HK-2 (cell line): Measurements from ENCODE around the gene ABCB1.
A peak's percentile ranks its signal among the peaks of the same experiment; 100 is the strongest.
"Not testable (repeated sequence)": the region's sequence is repeated elsewhere in the genome, so short reads cannot be mapped to it uniquely, and the experiment has no call there.

Source experiments
- DNase-seq: peaks from one replicate; pipeline ENCODE4 v3.0.0-alpha.2; 2018; ENCODE audit not compliant: unreplicated experiment

ABCB1 gene

GRCh38 chr7:87575521-87575920 lies 25.2 kb downstream of the ABCB1 start:
- DNase-seq, result no peak

DNA sequence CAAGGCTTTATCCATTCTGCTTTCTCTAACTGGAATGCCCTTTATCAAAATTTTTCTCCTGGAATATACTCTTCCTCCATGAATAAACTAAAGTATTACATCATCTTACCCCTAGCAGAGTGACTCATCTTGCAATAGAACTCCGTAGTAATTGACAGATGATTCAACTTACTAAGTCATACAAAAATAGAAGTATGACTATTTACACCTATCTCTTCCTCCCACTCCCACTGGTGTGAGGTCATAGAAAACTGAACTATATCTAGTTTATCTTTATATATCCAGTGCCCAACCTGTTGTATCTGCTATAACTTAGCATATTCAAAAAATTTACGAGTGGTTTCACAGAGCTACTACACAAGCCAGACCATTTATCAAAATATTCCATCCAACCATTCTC lies 26.1 kb downstream of the ABCB1 start:
- DNase-seq, result no peak

- DNase-seq, result not testable (repeated sequence)
Observed at GRCh38 chr7:87572513-87572912, 28.2 kb downstream of the ABCB1 start.

DNA sequence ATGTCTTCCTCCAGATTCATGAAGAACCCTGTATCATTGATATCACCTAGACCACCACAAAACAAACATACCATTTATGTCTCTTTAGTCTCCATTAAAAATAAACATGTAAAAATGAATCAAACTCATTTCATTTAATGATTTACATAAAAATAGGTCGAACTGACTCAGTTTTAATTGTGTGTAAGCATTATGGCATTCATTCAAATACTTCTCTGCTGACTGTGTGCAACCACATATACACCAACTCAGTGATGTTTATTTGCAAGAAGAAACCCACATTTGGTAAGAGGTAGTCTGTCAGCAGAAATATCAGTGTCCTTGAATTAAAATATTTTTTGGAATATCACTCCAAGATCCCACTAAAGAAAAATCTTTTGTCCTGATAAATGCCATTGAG lies 30.5 kb downstream of the ABCB1 start:
- no peak for DNase-seq

- DNase-seq, result no peak
Observed at GRCh38 chr7:87567052-87567451, 33.6 kb downstream of the ABCB1 start.

DNA sequence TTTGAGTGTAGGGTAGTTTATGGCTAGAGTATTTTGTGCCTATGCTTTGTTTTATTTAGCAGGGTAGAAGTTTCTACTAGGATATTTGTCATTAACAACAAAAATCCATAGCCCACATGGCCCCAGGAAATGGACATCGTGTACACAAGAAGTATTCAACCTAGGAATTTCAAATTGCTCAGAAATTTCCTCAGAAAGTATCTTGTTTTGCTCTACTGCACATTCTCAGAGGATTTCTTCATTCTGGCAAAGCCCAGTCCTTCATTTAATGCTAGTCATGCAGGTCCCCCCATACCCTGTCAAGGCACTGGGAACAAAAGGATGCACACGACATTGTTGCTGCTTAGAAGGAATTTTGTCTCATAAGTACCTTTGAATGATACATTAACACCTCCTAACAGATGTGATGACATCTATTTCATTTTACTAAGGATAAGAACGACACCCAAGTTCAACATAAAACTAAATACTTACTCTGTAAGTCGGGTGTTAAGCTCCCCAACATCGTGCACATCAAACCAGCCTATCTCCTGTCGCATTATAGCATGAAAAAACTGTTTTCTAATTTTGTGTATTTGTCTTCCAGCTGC lies 34.3 kb downstream of the ABCB1 start:
- DNase-seq, result no peak

DNA sequence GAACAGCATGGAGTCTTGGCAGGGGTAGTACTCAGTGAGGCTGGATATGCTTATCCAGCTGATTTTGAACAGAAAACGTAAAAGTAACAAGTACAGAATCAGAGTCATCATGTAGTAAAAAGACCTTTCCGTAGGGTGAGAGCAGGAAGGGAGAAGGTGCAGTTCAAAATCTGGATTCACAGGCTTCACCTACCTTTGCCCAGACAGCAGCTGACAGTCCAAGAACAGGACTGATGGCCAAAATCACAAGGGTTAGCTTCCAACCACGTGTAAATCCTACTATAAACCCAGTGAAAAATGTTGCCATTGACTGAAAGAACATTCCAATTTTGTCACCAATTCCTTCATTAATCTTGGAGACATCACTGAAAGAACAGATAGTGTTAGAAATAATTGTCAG lies 34.8 kb downstream of the ABCB1 start:
- no peak for DNase-seq

GRCh38 chr7:87564296-87564963 lies 36.3 kb downstream of the ABCB1 start:
- peak; percentile 64 for DNase-seq

DNA sequence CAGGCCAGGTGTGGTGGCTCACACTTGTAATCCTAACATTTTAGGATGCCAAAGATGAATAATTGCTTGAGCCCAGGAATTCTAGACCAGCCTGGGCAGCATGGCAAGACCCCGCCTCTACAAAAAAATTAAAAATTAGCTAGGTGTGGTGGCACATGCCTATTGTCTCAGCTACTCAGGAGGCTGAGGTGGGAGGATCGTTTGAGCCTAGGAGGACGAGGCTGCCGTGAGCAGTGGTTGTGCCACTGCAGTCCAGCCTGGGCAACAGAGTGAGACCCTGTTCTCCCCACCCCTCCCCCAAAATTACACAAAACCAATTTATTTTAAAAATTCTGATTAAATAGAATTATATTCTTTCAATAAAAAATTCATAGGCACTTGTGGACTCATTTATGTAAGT lies 39.0 kb downstream of the ABCB1 start:
- DNase-seq, result no peak

- DNase-seq, result no peak
Observed at GRCh38 chr7:87561102-87561501, 39.6 kb downstream of the ABCB1 start.

GRCh38 chr7:87552351-87552900 lies 48.3 kb downstream of the ABCB1 start:
- DNase-seq, result no peak

GRCh38 chr7:87548123-87548919 lies 52.4 kb downstream of the ABCB1 start:
- no peak for DNase-seq

GRCh38 chr7:87545760-87546159 lies 54.9 kb downstream of the ABCB1 start:
- DNase-seq, result no peak

GRCh38 chr7:87543623-87544022 lies 57.1 kb downstream of the ABCB1 start:
- DNase-seq, result no peak

GRCh38 chr7:87541648-87542047 lies 59.0 kb downstream of the ABCB1 start:
- DNase-seq, result no peak

DNA sequence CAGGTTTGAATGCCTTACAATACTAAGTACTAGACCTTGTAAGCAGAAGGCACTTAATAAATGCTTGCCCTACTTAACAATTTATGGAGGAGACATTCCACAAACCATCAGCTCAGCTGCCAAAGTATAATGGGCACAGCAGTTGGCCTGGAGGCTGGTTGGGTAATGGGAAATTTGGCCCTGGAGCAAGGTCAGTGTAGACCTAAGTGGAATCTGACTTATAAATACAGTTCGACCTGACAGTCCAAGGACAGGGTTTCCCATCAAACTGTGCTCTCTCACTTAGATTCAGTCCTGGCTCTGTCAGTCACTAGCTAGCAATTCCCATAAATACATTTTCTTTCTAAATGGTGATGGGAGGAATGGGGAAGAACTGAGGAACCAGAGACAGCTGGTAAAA lies 62.6 kb downstream of the ABCB1 start:
- DNase-seq, result no peak

- no peak for DNase-seq
Observed at GRCh38 chr7:87534072-87534471, 66.6 kb downstream of the ABCB1 start.

DNA sequence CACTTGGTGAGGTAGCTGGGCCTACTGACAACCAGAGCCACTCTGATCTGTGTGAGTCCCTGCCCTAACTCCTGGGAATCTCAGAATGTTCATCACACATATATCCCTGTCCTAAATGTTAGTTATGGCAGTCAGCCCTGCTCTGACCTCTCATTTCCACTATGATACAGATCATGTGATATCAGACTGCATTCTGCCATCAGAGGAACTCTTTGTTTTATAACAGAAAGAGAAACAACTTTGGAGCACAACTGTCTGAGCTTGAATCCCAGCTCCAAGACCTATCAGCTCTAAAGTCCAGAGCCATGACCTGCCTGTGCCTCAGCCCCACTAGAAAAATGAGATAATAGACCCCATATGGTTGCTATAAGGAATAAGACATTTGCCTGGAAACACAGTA lies 70.6 kb downstream of the ABCB1 start:
- DNase-seq, result no peak

GRCh38 chr7:87528730-87529129 lies 72.0 kb downstream of the ABCB1 start:
- no peak for DNase-seq

- no peak for DNase-seq
Observed at GRCh38 chr7:87518735-87519134, 81.9 kb downstream of the ABCB1 start.

GRCh38 chr7:87517891-87518290 lies 82.8 kb downstream of the ABCB1 start:
- DNase-seq, result no peak

DNA sequence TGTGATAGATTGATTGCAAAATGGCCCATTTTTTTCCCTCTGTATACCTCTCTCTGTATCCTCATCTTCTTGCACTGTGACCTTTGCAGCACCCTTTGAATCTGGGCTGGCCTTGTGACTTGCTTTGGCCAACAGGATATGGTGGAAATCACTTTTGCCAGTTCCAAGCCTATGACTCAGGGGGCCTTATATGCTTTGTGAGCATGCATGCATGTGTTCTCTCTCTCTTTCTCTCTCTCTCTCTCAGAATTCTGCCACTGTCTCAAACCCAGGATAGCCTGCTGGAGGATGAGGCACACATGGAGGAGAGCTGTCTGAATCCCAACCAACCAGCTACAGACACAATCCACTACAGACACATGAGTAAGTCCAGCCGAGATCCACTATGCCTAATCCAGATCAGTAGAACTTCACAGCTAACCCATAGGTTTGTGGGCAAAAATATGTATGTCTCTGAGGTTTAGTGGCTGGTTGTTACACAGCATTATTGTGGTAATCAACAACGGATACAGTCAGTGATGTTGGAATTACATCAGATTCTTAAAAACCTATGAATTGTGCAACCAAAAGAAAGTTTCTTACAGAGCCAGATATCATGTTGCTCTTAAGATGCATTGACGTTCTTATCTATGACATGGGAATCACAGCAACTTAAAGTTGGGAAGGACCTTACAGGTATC lies 83.4 kb downstream of the ABCB1 start:
- DNase-seq, result peak; percentile 7
